Measurements from ENCODE around the gene AGAP1. TPM values are rescaled to one million over a fixed set of nuclear protein-coding genes. Genes with fewer than 3 reads are reported as not detected.
A peak's percentile ranks its signal among the peaks of the same experiment; 100 is the strongest.

AGAP1 gene
- total and polyA plus RNA-seq, 10 donors, result 1.1 to 26.6 (median 11.3) TPM

- WGBS, 5 donors, result 89 to 94% (median 93%) methylated on average over 21 of the region's 21 CpGs
- no peak for TF ChIP-seq CTCF (IDR thresholded peaks at IDR 0.05 in 8 of 11, conservative IDR thresholded peaks at IDR 0.05 in 3 of 11)
- no peak for TF ChIP-seq POLR2A (IDR thresholded peaks at IDR 0.05)
- no peak for TF ChIP-seq POLR2AphosphoS5 (IDR thresholded peaks at IDR 0.05)
- DNase-seq, result peak; percentile 22
- H3K36me3 ChIP-seq, result no peaks in the 10 kb centered on the region
- H3K4me3 ChIP-seq, result no peak overlapping the region
- intact Hi-C loops (cut with DNase I; ENCODE audit: low total_unique reads), result no loop called here
- no peaks in the 10 kb centered on the region for H3K27me3 ChIP-seq (replicated peaks in 1 of 7)
- peaks cover 0 to 7% (median 0%) of the 10 kb centered on the region in 8 donors for H3K9me3 ChIP-seq
- no peaks in the 10 kb centered on the region for H3K4me1 ChIP-seq
- H3K27ac ChIP-seq, result no peak overlapping the region
These were observed 494.6 kb downstream of the AGAP1 start for GRCh38 chr2:235988271-235989015.

GRCh38 chr2:235989591-235989990 is 495.7 kb downstream of the AGAP1 start:
- H3K9me3 ChIP-seq, result peaks cover 0 to 5% (median 0%) of the 10 kb centered on the region in 8 donors
- no peaks in the 10 kb centered on the region for H3K36me3 ChIP-seq
- no peaks in the 10 kb centered on the region for H3K4me1 ChIP-seq
- WGBS, 5 donors, result 75 to 86% (median 84%) methylated on average over 10 of the region's 10 CpGs
- no peak for DNase-seq
- no peak overlapping the region for H3K4me3 ChIP-seq
- TF ChIP-seq POLR2A (IDR thresholded peaks at IDR 0.05), result no peak
- TF ChIP-seq CTCF (IDR thresholded peaks at IDR 0.05 in 8 of 11, conservative IDR thresholded peaks at IDR 0.05 in 3 of 11), result no peak
- TF ChIP-seq POLR2AphosphoS5 (IDR thresholded peaks at IDR 0.05), result no peak
- no peak overlapping the region for H3K27ac ChIP-seq
- no peaks in the 10 kb centered on the region for H3K27me3 ChIP-seq (replicated peaks in 1 of 7)
- intact Hi-C loops (cut with DNase I; ENCODE audit: low total_unique reads), result no loop called here

- Histone ChIP-seq H3K36me3 (no peaks in the 10 kb centered on the region), H3K27me3 (replicated peaks in 1 of 7) (no peaks in the 10 kb centered on the region), H3K9me3 (no peaks in the 10 kb centered on the region), H3K4me3 (no peak overlapping the region), H3K4me1 (no peaks in the 10 kb centered on the region), H3K27ac (no peak overlapping the region)
- DNase-seq, result peak; percentile 48
- TF ChIP-seq POLR2AphosphoS5 (IDR thresholded peaks at IDR 0.05), result no peak
- TF ChIP-seq CTCF (IDR thresholded peaks at IDR 0.05 in 8 of 11, conservative IDR thresholded peaks at IDR 0.05 in 3 of 11), result no peak
- TF ChIP-seq POLR2A (IDR thresholded peaks at IDR 0.05), result no peak
- WGBS, 5 donors, result 62 to 83% (median 74%) methylated on average over 3 of the region's 3 CpGs
- intact Hi-C loops (cut with DNase I; ENCODE audit: low total_unique reads), result no loop called here
These were observed 496.5 kb downstream of the AGAP1 start for GRCh38 chr2:235990344-235990743.

GRCh38 chr2:235992024-235992423 is 498.2 kb downstream of the AGAP1 start:
- TF ChIP-seq POLR2A (IDR thresholded peaks at IDR 0.05) (no peak), CTCF (IDR thresholded peaks at IDR 0.05 in 8 of 11, conservative IDR thresholded peaks at IDR 0.05 in 3 of 11) (no peak), POLR2AphosphoS5 (IDR thresholded peaks at IDR 0.05) (no peak)
- DNase-seq, result peak; percentile 58
- no peaks in the 10 kb centered on the region for H3K9me3 ChIP-seq
- H3K4me1 ChIP-seq, result no peaks in the 10 kb centered on the region
- H3K36me3 ChIP-seq, result no peaks in the 10 kb centered on the region
- WGBS, 5 donors, result 90 to 97% (median 94%) methylated on average over 20 of the region's 20 CpGs
- H3K27me3 ChIP-seq (replicated peaks in 1 of 7), result no peaks in the 10 kb centered on the region
- intact Hi-C loops (cut with DNase I; ENCODE audit: low total_unique reads), result no loop called here
- no peak overlapping the region for H3K27ac ChIP-seq
- H3K4me3 ChIP-seq, result no peak overlapping the region

Measured in spleen (tissue), 11 donors.